GM12874 (cell line): ENCODE data around the gene TCF7.

Experiments used
- CTCF ChIP-seq: IDR thresholded peaks from 2 replicates; pipeline ENCODE4 v1.5.1; 2011; ENCODE audit warnings: low read depth, mild to moderate bottlenecking, control low read depth, low read length, moderate library complexity; ENCODE audit not compliant: insufficient read depth

TCF7 gene

DNA sequence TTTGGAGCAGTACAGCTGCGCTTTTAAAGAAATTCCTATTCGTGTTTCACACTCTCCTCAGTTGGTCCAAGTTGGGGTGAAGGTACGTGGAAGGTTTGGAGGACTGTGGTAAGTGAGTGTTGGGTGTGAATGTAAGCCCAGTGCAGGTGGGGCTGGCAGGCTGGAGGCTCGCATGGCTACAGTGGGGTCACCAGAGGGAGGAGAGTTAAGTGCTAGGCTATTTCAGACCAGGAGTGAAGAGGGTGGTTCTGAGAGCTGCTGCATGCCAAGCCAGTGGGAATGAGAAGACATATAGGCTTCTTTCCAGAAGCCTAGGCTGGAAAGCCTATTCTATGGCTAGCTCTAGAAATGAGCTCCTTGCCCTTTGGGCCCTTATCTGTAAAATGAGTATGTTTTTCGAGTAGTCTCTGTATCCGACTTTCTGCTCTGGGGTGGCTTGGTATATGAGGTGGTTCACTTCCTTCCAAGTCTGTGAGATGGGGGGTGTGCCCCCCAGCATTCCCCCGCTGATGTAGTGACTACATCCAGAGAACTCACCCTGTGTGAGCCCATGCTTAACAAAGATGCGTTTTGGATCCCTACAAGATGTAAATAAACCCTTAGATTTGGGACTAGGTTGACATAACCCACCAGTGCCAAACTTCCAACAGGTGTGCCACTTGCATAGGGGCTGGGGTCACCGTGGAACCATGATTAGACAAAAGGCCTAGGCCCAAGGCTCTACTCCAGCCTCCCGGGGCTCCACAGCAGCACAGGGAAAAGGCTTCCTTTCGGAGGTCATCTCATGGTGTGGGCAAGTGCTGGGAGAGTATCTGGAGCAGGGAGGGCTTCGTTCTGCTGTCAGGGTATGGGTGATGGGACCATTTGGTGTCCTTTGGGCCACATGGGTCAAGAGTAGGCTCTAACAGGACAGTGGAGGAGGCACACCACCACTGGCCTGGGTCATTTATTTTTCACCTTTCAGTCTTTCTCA lies 2.6 kb downstream of the TCF7 start:
- TF ChIP-seq CTCF, result no peak

- TF ChIP-seq CTCF, result no peak
Measured at GRCh38 chr5:134118212-134118835, 3.8 kb downstream of the TCF7 start.

DNA sequence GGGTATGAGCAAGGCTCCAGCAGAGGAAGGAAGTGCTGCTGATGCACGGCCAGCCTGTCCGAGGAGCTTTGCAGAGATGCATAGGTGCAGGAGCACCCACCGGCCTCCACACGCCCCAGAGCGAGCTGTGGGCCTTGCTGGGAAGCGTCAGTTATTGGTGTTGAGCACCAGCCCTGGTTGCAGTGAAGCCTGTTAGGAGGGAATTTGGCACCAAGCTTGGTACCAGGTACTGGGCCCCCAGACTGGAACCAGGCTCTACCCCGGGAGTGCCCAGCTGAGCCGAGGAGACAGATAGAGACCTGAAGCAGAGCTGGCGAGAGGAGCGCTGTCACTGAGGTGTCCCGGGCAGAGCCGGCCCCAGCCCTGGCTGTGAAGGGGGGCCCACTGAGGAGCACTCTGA lies 5.2 kb downstream of the TCF7 start:
- no peak for TF ChIP-seq CTCF

GRCh38 chr5:134120386-134121138 lies 6.1 kb downstream of the TCF7 start:
- no peak for TF ChIP-seq CTCF

GRCh38 chr5:134122530-134122929 lies 8.0 kb downstream of the TCF7 start:
- TF ChIP-seq CTCF, result no peak

GRCh38 chr5:134123360-134123759 lies 8.9 kb downstream of the TCF7 start:
- no peak for TF ChIP-seq CTCF
